ENCODE results near the gene MKX. TPM values are rescaled to one million over a fixed set of nuclear protein-coding genes. Genes with fewer than 3 reads are reported as not detected.
"Not testable (repeated sequence)": the region's sequence is repeated elsewhere in the genome, so short reads cannot be mapped to it uniquely, and the experiment has no call there.

The MKX gene
- total and polyA plus RNA-seq, 2 experiments from 2014 or later, result 0.10 to 0.90 TPM

DNA sequence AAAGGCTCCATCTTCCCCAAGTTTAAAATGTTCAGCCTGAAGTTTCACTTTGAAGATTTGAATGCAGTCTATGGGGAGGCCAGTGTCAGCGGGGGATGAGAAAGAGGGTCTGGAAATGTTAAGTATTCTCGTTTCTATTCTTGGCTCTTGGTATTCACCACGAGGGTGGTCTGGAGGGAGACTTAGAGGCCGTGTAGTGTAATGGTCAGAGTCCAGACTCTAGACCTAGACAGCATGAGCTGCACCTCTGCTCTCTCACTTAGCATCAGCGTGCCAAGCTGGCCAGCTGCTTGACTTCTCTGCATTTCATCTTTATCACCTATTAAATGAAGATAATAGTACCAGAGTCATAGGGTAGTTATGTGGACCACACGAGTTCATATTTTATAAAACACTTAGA, 57.9 kb downstream of the MKX start:
- no peak overlapping the region for H2AFZ ChIP-seq
- no peak overlapping the region for H3K27ac ChIP-seq
- no peaks in the 10 kb centered on the region for H4K20me1 ChIP-seq (ENCODE audit: insufficient read depth, poor library complexity, severe bottlenecking)
- no peaks in the 10 kb centered on the region for H3K36me3 ChIP-seq (replicated peaks; ENCODE audit: insufficient read depth, low read depth)
- H3K27me3 ChIP-seq, result no peaks in the 10 kb centered on the region
- DNase-seq (ENCODE audit: low spot score), result peak; percentile 7
- no peaks in the 10 kb centered on the region for H3K79me2 ChIP-seq
- H3K4me2 ChIP-seq, result no peak overlapping the region
- no peaks in the 10 kb centered on the region for H3K4me1 ChIP-seq (ENCODE audit: insufficient read depth)
- no peak overlapping the region for H3K4me3 ChIP-seq
- TF ChIP-seq EZH2 (IDR thresholded peaks at IDR 0.05; ENCODE audit: borderline replicate concordance), result no peak
- TF ChIP-seq, protein P1, sequence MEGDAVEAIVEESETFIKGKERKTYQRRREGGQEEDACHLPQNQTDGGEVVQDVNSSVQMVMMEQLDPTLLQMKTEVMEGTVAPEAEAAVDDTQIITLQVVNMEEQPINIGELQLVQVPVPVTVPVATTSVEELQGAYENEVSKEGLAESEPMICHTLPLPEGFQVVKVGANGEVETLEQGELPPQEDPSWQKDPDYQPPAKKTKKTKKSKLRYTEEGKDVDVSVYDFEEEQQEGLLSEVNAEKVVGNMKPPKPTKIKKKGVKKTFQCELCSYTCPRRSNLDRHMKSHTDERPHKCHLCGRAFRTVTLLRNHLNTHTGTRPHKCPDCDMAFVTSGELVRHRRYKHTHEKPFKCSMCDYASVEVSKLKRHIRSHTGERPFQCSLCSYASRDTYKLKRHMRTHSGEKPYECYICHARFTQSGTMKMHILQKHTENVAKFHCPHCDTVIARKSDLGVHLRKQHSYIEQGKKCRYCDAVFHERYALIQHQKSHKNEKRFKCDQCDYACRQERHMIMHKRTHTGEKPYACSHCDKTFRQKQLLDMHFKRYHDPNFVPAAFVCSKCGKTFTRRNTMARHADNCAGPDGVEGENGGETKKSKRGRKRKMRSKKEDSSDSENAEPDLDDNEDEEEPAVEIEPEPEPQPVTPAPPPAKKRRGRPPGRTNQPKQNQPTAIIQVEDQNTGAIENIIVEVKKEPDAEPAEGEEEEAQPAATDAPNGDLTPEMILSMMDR (IDR thresholded peaks at IDR 0.05; ENCODE audit: poor library complexity), result no peak
- TF ChIP-seq EZH2phosphoT487 (IDR thresholded peaks at IDR 0.05; ENCODE audit: low read depth, severe bottlenecking, unreplicated experiment), result no peak
- no peaks in the 10 kb centered on the region for H3K9me3 ChIP-seq (ENCODE audit: low read depth)
- H3K9me2 ChIP-seq (replicated peaks; ENCODE audit: insufficient read depth), result no peaks in the 10 kb centered on the region
- WGBS (ENCODE audit: low lambda C conversion rate, missing lambda C conversion rate), result 65% methylated on average over 6 of the region's 6 CpGs

DNA sequence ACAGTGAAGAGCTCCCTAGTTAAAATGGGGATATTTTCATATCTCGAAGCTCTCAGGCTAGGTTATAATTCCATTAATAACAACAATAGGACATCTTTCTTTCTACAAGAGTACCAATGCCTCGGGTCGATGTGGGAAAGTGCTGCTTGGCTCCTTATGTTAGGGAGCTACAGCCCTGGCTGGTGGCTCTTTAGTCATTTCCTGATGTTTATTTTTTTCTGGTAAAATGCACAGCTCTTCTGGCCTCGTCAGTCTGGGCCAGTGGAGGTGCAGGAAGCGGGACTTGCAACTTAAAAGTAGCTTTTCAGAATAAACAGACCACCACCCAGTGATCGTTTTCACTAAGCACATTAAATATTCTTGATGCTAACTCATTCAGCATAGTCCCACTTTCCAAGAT, 58.3 kb downstream of the MKX start:
- 85% methylated on average over 6 of the region's 6 CpGs for WGBS (ENCODE audit: low lambda C conversion rate, missing lambda C conversion rate)
- H3K4me1 ChIP-seq (ENCODE audit: insufficient read depth), result no peaks in the 10 kb centered on the region
- H3K79me2 ChIP-seq, result no peaks in the 10 kb centered on the region
- no peak overlapping the region for H2AFZ ChIP-seq
- no peaks in the 10 kb centered on the region for H3K36me3 ChIP-seq (replicated peaks; ENCODE audit: insufficient read depth, low read depth)
- H3K4me2 ChIP-seq, result no peak overlapping the region
- no peak overlapping the region for H3K27ac ChIP-seq
- H3K9me3 ChIP-seq (ENCODE audit: low read depth), result no peaks in the 10 kb centered on the region
- H3K27me3 ChIP-seq, result no peaks in the 10 kb centered on the region
- no peaks in the 10 kb centered on the region for H3K9me2 ChIP-seq (replicated peaks; ENCODE audit: insufficient read depth)
- H4K20me1 ChIP-seq (ENCODE audit: insufficient read depth, poor library complexity, severe bottlenecking), result no peaks in the 10 kb centered on the region
- TF ChIP-seq EZH2 (IDR thresholded peaks at IDR 0.05; ENCODE audit: borderline replicate concordance), result no peak
- no peak for TF ChIP-seq EZH2phosphoT487 (IDR thresholded peaks at IDR 0.05; ENCODE audit: low read depth, severe bottlenecking, unreplicated experiment)
- TF ChIP-seq, protein P1 (IDR thresholded peaks at IDR 0.05; ENCODE audit: poor library complexity), result no peak
- DNase-seq (ENCODE audit: low spot score), result no peak
- H3K4me3 ChIP-seq, result no peak overlapping the region

DNA sequence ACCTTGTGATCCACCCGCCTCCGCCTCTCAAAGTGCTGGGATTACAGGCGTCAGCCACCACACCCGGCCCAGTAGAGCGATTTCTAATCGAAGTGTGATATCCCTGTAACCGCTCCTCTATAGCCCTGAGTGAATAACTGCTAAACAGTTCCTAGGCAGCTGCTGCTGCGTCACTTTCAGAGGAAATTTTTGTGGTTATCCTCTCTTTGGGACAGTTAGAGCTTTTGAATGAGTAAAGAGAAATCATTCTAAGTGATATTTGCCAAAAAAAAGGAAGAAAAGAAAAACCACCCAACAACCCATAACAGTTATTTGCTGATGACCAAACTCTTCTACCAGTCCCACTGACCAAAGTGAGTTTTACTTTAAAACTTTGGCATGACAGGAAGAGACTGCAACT, 59.9 kb downstream of the MKX start:
- Histone ChIP-seq H4K20me1 (ENCODE audit: insufficient read depth, poor library complexity, severe bottlenecking) (no peaks in the 10 kb centered on the region), H3K36me3 (replicated peaks; ENCODE audit: insufficient read depth, low read depth) (no peaks in the 10 kb centered on the region), H3K9me3 (ENCODE audit: low read depth) (no peaks in the 10 kb centered on the region), H3K79me2 (no peaks in the 10 kb centered on the region), H3K27me3 (no peaks in the 10 kb centered on the region), H3K4me3 (no peak overlapping the region), H3K9me2 (replicated peaks; ENCODE audit: insufficient read depth) (no peaks in the 10 kb centered on the region), H3K27ac (no peak overlapping the region), H3K4me2 (no peak overlapping the region), H3K4me1 (ENCODE audit: insufficient read depth) (no peaks in the 10 kb centered on the region), H2AFZ (no peak overlapping the region)
- WGBS (ENCODE audit: low lambda C conversion rate, missing lambda C conversion rate), result 86% methylated on average over 8 of the region's 8 CpGs
- DNase-seq (ENCODE audit: low spot score), result no peak
- TF ChIP-seq EZH2 (IDR thresholded peaks at IDR 0.05; ENCODE audit: borderline replicate concordance) (no peak), EZH2phosphoT487 (IDR thresholded peaks at IDR 0.05; ENCODE audit: low read depth, severe bottlenecking, unreplicated experiment) (no peak)
- TF ChIP-seq, protein P1 (IDR thresholded peaks at IDR 0.05; ENCODE audit: poor library complexity), result no peak

DNA sequence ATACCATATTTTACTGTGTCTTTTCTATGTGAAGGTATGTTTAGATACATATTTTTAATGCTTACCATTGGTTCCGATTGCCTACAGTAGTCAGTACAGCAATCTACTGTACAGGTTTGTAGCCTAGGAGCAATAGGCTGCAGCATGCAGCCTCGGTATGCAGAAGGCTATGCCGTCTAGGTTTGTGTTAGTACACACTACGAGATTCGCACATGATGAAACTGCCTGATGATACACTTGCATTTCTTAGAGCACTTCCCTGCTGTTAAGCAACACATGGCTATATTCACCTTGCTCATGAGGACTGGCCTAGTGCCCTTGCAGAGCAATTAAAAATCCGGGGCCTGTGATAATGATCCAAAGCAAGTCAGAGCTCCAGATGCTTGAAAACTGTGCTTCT, 62.4 kb downstream of the MKX start:
- TF ChIP-seq EZH2phosphoT487 (IDR thresholded peaks at IDR 0.05; ENCODE audit: low read depth, severe bottlenecking, unreplicated experiment), result no peak
- no peak for TF ChIP-seq EZH2 (IDR thresholded peaks at IDR 0.05; ENCODE audit: borderline replicate concordance)
- TF ChIP-seq, protein P1 (IDR thresholded peaks at IDR 0.05; ENCODE audit: poor library complexity), result no peak
- no peaks in the 10 kb centered on the region for H4K20me1 ChIP-seq (ENCODE audit: insufficient read depth, poor library complexity, severe bottlenecking)
- DNase-seq (ENCODE audit: low spot score), result no peak
- no peaks in the 10 kb centered on the region for H3K9me2 ChIP-seq (replicated peaks; ENCODE audit: insufficient read depth)
- no peak overlapping the region for H3K4me2 ChIP-seq
- H2AFZ ChIP-seq, result no peak overlapping the region
- H3K36me3 ChIP-seq (replicated peaks; ENCODE audit: insufficient read depth, low read depth), result no peaks in the 10 kb centered on the region
- WGBS (ENCODE audit: low lambda C conversion rate, missing lambda C conversion rate), result 89% methylated on average over 6 of the region's 6 CpGs
- H3K27me3 ChIP-seq, result no peaks in the 10 kb centered on the region
- no peaks in the 10 kb centered on the region for H3K4me1 ChIP-seq (ENCODE audit: insufficient read depth)
- no peak overlapping the region for H3K4me3 ChIP-seq
- no peak overlapping the region for H3K27ac ChIP-seq
- H3K9me3 ChIP-seq (ENCODE audit: low read depth), result no peaks in the 10 kb centered on the region
- no peaks in the 10 kb centered on the region for H3K79me2 ChIP-seq

DNA sequence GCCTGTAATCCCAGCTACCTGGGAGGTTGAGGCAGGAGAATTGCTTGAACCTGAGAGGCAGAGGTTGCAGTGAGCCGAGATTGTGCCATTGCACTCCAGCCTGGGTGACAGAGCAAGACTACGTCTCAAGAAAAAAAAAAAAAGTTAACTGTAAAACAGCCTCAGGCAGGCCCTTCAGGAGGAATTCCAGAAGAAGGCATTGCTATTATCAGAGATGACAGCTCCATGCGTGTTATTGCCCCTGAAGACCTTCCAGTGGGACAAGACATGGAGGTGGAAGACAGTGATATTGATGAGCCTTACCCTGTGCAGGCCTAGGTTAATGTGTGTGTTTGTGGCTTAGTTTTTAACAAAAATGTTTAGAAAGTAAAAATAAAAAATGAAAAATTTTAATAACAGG, 63.8 kb downstream of the MKX start:
- H3K27me3 ChIP-seq; H3K36me3 ChIP-seq (replicated peaks; ENCODE audit: insufficient read depth, low read depth); DNase-seq (ENCODE audit: low spot score); H2AFZ ChIP-seq; H3K4me2 ChIP-seq; H4K20me1 ChIP-seq (ENCODE audit: insufficient read depth, poor library complexity, severe bottlenecking); H3K79me2 ChIP-seq; H3K9me3 ChIP-seq (ENCODE audit: low read depth); H3K27ac ChIP-seq; H3K4me1 ChIP-seq (ENCODE audit: insufficient read depth); H3K9me2 ChIP-seq (replicated peaks; ENCODE audit: insufficient read depth); H3K4me3 ChIP-seq: not testable (repeated sequence)
- WGBS (ENCODE audit: low lambda C conversion rate, missing lambda C conversion rate), result 76% methylated on average over 3 of the region's 3 CpGs
